GM20431 (cell line): Measurements from ENCODE around the gene EPM2AIP1.
"Not testable (repeated sequence)": the region's sequence is repeated elsewhere in the genome, so short reads cannot be mapped to it uniquely, and the experiment has no call there.

Source experiments
- in situ Hi-C: fragments of 300-500 bp; cut with MseI, MboI; formaldehyde crosslinking; loops from one replicate; pipeline ENCODE4 v1.15.0; 2020; ENCODE audit warnings: low sequenced_read_pairs; ENCODE audit not compliant: unreplicated experiment

EPM2AIP1 gene

DNA sequence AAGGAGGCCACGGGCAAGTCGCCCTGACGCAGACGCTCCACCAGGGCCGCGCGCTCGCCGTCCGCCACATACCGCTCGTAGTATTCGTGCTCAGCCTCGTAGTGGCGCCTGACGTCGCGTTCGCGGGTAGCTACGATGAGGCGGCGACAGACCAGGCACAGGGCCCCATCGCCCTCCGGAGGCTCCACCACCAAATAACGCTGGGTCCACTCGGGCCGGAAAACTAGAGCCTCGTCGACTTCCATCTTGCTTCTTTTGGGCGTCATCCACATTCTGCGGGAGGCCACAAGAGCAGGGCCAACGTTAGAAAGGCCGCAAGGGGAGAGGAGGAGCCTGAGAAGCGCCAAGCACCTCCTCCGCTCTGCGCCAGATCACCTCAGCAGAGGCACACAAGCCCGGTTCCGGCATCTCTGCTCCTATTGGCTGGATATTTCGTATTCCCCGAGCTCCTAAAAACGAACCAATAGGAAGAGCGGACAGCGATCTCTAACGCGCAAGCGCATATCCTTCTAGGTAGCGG is at the start of gene EPM2AIP1:
TSS of gene EPM2AIP1 (minus strand) at position 326 of the 520 bp plus-strand sequence. CDS start at position 272, 54 bp downstream.
- in situ Hi-C loops: no loop called here

GRCh38 chr3:37042712-37043111 is 49.8 kb upstream of the EPM2AIP1 start:
- in situ Hi-C loops: not testable (repeated sequence)

- in situ Hi-C loops: no loop called here
Observed at GRCh38 chr3:37041546-37042195, 48.7 kb upstream of the EPM2AIP1 start.

GRCh38 chr3:37040231-37040630 is 47.3 kb upstream of the EPM2AIP1 start:
- in situ Hi-C loops: no loop called here

GRCh38 chr3:37039161-37039846 is 46.4 kb upstream of the EPM2AIP1 start:
- in situ Hi-C loops: no loop called here

- in situ Hi-C loops: no loop called here
Observed at GRCh38 chr3:37037352-37037751, 44.4 kb upstream of the EPM2AIP1 start.

- in situ Hi-C loops: no loop called here
Observed at GRCh38 chr3:37032961-37033360, 40.0 kb upstream of the EPM2AIP1 start.

GRCh38 chr3:37031096-37031682 is 38.3 kb upstream of the EPM2AIP1 start:
- in situ Hi-C loops: no loop called here

DNA sequence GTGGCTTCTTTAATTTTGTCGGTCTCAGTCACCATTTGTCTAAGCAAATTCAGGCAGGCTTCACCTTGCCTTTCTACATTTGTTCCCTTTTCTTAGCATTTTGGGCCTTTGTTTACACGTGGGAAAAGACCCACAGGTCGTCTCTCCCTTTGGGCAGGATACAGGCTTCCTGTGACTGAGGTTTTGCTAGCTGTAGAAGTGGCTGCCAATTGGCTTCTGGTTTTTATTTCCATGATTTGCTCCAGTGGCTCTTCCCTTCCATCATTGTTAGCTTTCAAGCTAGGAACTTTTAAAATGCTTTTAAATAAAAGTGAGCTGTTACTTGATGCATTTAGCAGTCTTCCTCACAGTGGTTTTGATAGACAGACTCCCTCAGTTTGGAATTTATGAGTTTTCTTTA is 37.7 kb upstream of the EPM2AIP1 start:
- in situ Hi-C loops: no loop called here

DNA sequence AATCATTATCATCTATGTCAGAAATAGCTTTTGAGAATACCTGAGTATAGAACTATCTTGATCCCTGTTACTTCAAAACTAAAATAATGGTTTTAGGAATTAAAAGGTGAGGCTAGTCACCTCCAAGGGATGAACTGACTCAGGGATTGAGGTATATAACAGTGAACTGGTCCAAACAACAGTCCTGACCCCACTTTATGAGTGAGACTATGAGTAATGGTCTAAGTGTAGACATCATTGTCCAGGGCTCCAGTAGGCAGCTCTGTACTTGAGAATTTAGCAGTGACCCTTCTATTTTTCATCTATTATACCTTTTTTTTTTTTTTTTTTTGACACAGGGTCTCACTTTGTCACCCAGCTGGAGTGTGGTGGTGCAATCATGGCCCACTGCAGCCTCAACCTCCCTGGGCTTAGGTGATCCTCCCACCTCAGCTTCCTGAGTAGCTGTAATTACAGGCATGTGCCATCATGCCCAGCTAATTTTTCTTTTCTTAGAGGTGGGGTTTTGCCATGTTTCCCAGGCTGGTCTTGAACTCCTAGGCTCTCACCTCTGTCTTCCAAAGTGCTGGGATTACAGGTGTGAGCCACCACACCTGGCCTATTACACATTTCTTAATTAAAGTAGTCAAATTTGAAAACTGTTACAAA is 36.7 kb upstream of the EPM2AIP1 start:
- in situ Hi-C loops: no loop called here

DNA sequence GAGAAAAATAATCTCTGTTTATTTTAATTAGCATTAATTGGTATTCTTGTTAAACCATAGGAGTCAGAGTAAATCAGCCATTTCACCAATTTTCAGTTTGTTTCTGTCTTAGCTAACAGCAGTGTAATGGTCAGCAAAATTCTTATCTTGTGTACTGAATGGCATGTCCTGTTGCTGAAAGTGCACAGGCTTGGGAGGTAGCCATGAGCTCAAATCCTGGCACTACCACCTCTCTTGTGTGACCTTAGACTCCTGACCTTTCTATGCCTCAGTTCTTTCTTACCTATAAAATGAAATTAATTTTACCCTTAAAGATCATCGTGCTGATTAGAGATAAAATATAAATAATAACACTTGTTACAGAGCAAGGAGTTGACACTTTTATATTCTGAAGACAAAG is 36.2 kb upstream of the EPM2AIP1 start:
- in situ Hi-C loops: no loop called here

GRCh38 chr3:37028329-37028728 is 35.4 kb upstream of the EPM2AIP1 start:
- in situ Hi-C loops: no loop called here

DNA sequence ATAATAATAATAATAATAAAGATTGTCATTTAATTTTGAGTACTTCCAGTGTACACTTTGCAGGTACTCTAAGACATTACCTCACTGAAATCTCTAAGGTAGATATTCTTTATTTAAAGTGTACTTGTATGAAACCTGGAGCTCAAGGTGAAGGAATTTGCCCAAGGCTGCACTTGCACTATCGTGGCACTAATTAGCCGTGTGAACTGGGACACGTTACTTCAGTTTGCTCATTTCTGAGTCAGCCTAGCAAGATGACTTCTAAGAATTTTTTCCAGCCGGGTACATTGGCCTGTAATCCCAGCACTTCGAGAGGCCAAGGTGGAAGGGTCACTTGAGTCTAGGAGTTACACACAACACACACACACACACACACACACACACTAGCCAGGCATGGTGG is 33.9 kb upstream of the EPM2AIP1 start:
- in situ Hi-C loops: no loop called here

DNA sequence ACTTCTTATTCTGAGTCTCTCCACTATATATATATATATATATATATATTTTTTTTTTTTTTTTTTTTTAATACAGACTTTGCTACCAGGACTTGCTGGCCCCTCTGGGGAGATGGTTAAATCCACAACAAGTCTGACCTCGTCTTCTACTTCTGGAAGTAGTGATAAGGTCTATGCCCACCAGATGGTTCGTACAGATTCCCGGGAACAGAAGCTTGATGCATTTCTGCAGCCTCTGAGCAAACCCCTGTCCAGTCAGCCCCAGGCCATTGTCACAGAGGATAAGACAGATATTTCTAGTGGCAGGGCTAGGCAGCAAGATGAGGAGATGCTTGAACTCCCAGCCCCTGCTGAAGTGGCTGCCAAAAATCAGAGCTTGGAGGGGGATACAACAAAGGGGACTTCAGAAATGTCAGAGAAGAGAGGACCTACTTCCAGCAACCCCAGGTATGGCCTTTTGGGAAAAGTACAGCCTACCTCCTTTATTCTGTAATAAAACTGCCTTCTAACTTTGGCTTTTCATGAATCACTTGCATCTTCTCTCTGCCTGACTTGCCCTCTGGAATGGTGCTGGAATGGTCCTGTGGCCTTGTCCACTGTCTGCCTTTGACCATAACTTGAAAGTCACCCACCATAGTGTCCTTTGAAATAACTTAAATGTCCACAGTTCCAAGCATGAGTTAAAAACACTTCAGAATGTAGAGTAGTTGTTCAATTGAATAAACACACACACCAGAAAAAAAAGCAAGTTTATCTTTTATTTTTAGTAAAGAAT is 32.8 kb upstream of the EPM2AIP1 start:
- in situ Hi-C loops: no loop called here

- in situ Hi-C loops: no loop called here
Observed at GRCh38 chr3:37024820-37025405, 32.0 kb upstream of the EPM2AIP1 start.

- in situ Hi-C loops: no loop called here
Observed at GRCh38 chr3:37024092-37024491, 31.2 kb upstream of the EPM2AIP1 start.

- in situ Hi-C loops: no loop called here
Observed at GRCh38 chr3:37017683-37018082, 24.8 kb upstream of the EPM2AIP1 start.

GRCh38 chr3:37016903-37017302 is 24.0 kb upstream of the EPM2AIP1 start:
- in situ Hi-C loops: no loop called here

DNA sequence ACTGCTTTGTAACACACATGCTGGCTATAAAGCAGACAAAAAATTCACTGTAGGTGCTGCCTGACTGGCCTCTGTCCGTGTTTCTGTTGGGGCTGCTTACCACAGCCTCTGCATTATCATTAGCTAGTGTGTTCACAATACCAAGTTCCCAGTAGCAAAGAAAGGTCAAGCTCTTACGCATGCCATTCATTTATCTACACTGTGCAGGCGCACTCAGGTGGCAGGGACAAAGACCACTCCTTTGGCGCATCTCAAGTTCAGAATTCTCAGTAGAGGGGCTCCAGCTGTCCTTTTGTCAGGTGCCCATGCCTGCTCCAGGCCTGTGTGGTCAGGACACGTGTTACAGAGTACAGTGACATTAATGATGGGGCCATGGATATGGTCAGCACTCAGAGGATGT is 22.7 kb upstream of the EPM2AIP1 start:
- in situ Hi-C loops: no loop called here

DNA sequence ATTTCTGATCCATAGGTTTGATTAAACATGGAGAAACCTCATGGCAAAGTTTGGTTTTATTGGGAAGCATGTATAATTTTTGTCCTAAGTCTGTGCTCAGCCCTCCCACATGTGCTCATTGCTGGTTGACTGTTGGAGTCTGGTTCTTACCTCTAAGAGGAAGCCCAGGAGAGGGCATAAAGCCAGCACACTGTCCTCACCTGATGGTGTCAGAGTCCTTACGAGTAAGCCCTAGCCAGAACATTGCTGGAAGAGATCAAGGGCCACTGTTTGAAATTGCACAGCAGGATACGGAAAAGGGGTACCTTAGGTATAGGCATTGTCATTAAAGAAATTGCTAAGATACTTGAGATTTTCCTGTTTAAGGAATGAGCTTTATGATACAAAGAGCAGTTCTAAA is 21.7 kb upstream of the EPM2AIP1 start:
- in situ Hi-C loops: no loop called here
